ENCODE data around the gene FAM114A2.

DNA sequence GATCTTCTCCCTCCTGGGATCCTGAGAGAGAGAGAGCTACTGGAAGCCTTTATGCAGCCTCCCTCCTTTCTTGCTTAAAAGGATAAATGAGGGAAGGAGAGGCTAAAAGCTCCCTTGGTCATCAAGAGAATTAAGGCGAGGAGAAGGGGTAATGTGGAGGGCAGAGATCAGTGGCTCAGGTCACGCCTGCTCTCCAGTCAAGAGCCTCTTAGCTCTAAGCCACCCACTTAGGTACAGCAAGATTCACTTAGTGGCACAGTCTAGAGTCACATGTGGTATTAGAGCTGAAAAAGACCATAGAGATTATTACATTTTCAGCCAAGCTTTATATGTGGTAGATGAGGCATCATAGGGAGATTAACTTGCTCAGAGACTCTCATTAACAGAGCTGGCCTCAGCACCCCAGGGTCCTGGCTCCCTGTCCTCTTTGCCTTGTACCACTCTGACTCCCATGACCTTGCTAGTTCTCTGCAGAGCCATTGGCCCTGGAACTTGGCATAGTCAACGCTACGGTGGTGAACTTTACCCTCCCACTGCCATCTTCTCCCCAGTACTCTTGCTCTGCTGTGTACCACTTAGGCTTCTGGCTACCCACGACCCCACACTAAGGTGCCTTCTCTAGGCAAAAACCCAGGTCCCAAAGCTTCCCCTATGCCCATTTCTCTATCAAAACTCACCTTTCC lies 37.7 kb upstream of the FAM114A2 start:
- TF ChIP-seq CTCF (IDR thresholded peaks at IDR 0.05) (no peak), POLR2A (IDR thresholded peaks at IDR 0.05) (no peak)
